A549 (cell line): ENCODE measurements around the gene TSPAN5. TPM values are rescaled to one million over a fixed set of nuclear protein-coding genes. Genes with fewer than 3 reads are reported as not detected.
A peak's percentile ranks its signal among the peaks of the same experiment; 100 is the strongest.

Experiments used
- ATAC-seq, 2 experiments: fragments of 200-7000 bp in 1 of 2; fragments of >200 bp in 1 of 2; cut with Nextera tagmentation in 1 of 2; cut with Tn5 transposase in 1 of 2; 3 replicates each; pipeline versions ENCODE4 v1.8.0 to v1.9.1; 2018 to 2020; ENCODE audit warnings: mild to moderate bottlenecking in 1 of 2, moderate library complexity in 1 of 2
- CTCF ChIA-PET: fragments of 300-600 bp; sonication (Branson Sonifier 250); formaldehyde crosslinking; extraction: SDS; loops from one replicate; lab custom pipeline; 2021; ENCODE audit warnings: antibody characterized with exemption, inconsistent platforms; lab: Yijun Ruan, JAX
- POLR2A ChIA-PET: fragments of 350-600 bp; formaldehyde crosslinking; extraction: SDS; loops from one replicate; lab custom pipeline; 2021; ENCODE audit warnings: antibody characterized with exemption, inconsistent platforms; lab: Yijun Ruan, JAX
- DNase-seq, 2 experiments: peaks; one replicate each; pipeline versions ENCODE4 v3.0.0 to v3.0.0-alpha.2; 2011 to 2016; ENCODE audit warnings: low read depth in 1 of 2, low spot score in 1 of 2
- FAIRE-seq: peaks from 2 replicates; lab custom pipeline; 2011; peaks lifted over from hg19 to GRCh38; lab: Jason Lieb, UNC
- H3K27ac ChIP-seq, 2 experiments: fragments of >200 bp; sonication (Bioruptor Twin); formaldehyde crosslinking; 3 replicates each; pipeline ENCODE4 v1.5.1; 2016 to 2017
- H3K4me1 ChIP-seq: fragments of >200 bp; sonication (Bioruptor Twin); formaldehyde crosslinking; 3 replicates; pipeline ENCODE4 v1.6.1; 2016
- H3K4me2 ChIP-seq: fragments of >200 bp; sonication (Bioruptor Twin); formaldehyde crosslinking; 3 replicates; pipeline ENCODE4 v1.6.1; 2016
- H3K4me3 ChIP-seq: fragments of >200 bp; sonication (Bioruptor Twin); formaldehyde crosslinking; 3 replicates; pipeline ENCODE4 v1.5.1; 2016
- H3K9me3 ChIP-seq: fragments of >200 bp; sonication (Bioruptor Twin); formaldehyde crosslinking; 3 replicates; pipeline ENCODE4 v1.6.1; 2016
- CBX2 ChIP-seq: fragments of 200-600 bp; sonication (generic); IDR thresholded peaks from 2 replicates; pipeline ENCODE4 v1.6.1; 2016; ENCODE audit warnings: low read depth, mild to moderate bottlenecking, borderline replicate concordance
- CHD2 ChIP-seq: fragments of 150-350 bp; IDR thresholded peaks from 2 replicates; pipeline ENCODE4 v1.6.1; 2014; ENCODE audit warnings: low read length; ENCODE audit not compliant: partially characterized antibody
- EHMT2 ChIP-seq: fragments of 200-600 bp; sonication (generic); IDR thresholded peaks from 2 replicates; pipeline ENCODE4 v1.6.1; 2016; ENCODE audit warnings: antibody characterized with exemption, low read depth, mild to moderate bottlenecking, moderate library complexity
- ELK1 ChIP-seq: fragments of 150-350 bp; IDR thresholded peaks from 2 replicates; pipeline ENCODE4 v1.6.1; 2014; ENCODE audit warnings: low read depth, mild to moderate bottlenecking, low read length
- EP300 ChIP-seq, 2 experiments: fragments of >200 bp; sonication (Bioruptor Twin); formaldehyde crosslinking; IDR thresholded peaks; 2 replicates in 1 of 2; 3 replicates in 1 of 2; pipeline ENCODE4 v1.6.1; 2016 to 2017
- ESRRA ChIP-seq: fragments of 150-350 bp; IDR thresholded peaks from 2 replicates; pipeline ENCODE4 v1.6.1; 2014; ENCODE audit warnings: mild to moderate bottlenecking, low read length, borderline replicate concordance
- FOSB ChIP-seq: fragments of 250-450 bp; sonication (Bioruptor Pico); IDR thresholded peaks from 2 replicates; pipeline ENCODE4 v1.5.0; 2020; ENCODE audit warnings: mild to moderate bottlenecking, moderate library complexity
- FOSL2 ChIP-seq, 2 experiments: fragments of 450-650 bp in 1 of 2; fragments of >200 bp in 1 of 2; sonication (Bioruptor Twin) in 1 of 2; formaldehyde crosslinking; IDR thresholded peaks; 2 replicates each; pipeline versions ENCODE4 v1.5.0 to v1.6.1; 2016 to 2020; ENCODE audit warnings: mild to moderate bottlenecking in 1 of 2, moderate library complexity in 1 of 2
- FOXS1 ChIP-seq: fragments of 250-450 bp; sonication (Bioruptor Pico); IDR thresholded peaks from 2 replicates; pipeline ENCODE4 v1.5.0; 2020; ENCODE audit warnings: mild to moderate bottlenecking, moderate library complexity
- HES2 ChIP-seq: fragments of >200 bp; sonication (Bioruptor Twin); formaldehyde crosslinking; IDR thresholded peaks from 2 replicates; pipeline ENCODE4 v1.6.1; 2016
- HEYL ChIP-seq: fragments of 250-450 bp; sonication (Bioruptor Pico); IDR thresholded peaks from 2 replicates; pipeline ENCODE4 v1.8.0; 2021; ENCODE audit warnings: mild to moderate bottlenecking, moderate library complexity
- HOXB5 ChIP-seq: fragments of 250-450 bp; sonication (Bioruptor Pico); IDR thresholded peaks from 2 replicates; pipeline ENCODE4 v1.5.0; 2020; ENCODE audit warnings: mild to moderate bottlenecking, moderate library complexity
- JUNB ChIP-seq: fragments of >200 bp; sonication (Bioruptor Twin); formaldehyde crosslinking; IDR thresholded peaks from 2 replicates; pipeline ENCODE4 v1.6.1; 2016
- KDM1A ChIP-seq: fragments of 200-600 bp; sonication (generic); IDR thresholded peaks from 2 replicates; pipeline ENCODE4 v1.6.1; 2016; ENCODE audit warnings: low read depth, mild to moderate bottlenecking
- MAFK ChIP-seq: fragments of 450-650 bp; IDR thresholded peaks from 2 replicates; pipeline ENCODE4 v1.6.1; 2014; ENCODE audit not compliant: partially characterized antibody
- MAX ChIP-seq: IDR thresholded peaks from 2 replicates; pipeline ENCODE4 v1.6.1; 2012
- NR3C1 ChIP-seq: fragments of >200 bp; sonication (Bioruptor Twin); formaldehyde crosslinking; IDR thresholded peaks from 3 replicates; pipeline ENCODE4 v1.6.1; 2017
- PHF8 ChIP-seq: fragments of 200-600 bp; sonication (generic); IDR thresholded peaks from 2 replicates; pipeline ENCODE4 v1.6.1; 2016; ENCODE audit warnings: low read depth, mild to moderate bottlenecking, antibody characterized with exemption, moderate library complexity, borderline replicate concordance
- RAD21 ChIP-seq, 2 experiments: fragments of >200 bp in 1 of 2; sonication (Bioruptor Twin) in 1 of 2; formaldehyde crosslinking in 1 of 2; IDR thresholded peaks in 1 of 2; conservative IDR thresholded peaks in 1 of 2; 2 replicates in 1 of 2; 3 replicates in 1 of 2; pipeline ENCODE4 v1.6.1; 2012 to 2018; ENCODE audit warnings: inconsistent platforms in 1 of 2
- RARB ChIP-seq: fragments of 250-450 bp; sonication (Bioruptor Pico); IDR thresholded peaks from 2 replicates; pipeline ENCODE4 v1.8.0; 2021; ENCODE audit warnings: mild to moderate bottlenecking, moderate library complexity
- REST ChIP-seq: fragments of 200-600 bp; sonication (generic); IDR thresholded peaks from 2 replicates; pipeline ENCODE4 v1.6.1; 2016; ENCODE audit warnings: antibody characterized with exemption, mild to moderate bottlenecking, moderate library complexity
- RNF2 ChIP-seq: fragments of 200-600 bp; sonication (generic); IDR thresholded peaks from 2 replicates; pipeline ENCODE4 v1.6.1; 2016; ENCODE audit warnings: low read depth, mild to moderate bottlenecking, antibody characterized with exemption, moderate library complexity, borderline replicate concordance
- SMC3 ChIP-seq: fragments of >200 bp; sonication (Bioruptor Twin); formaldehyde crosslinking; IDR thresholded peaks from 3 replicates; pipeline ENCODE4 v1.6.1; 2018; ENCODE audit warnings: inconsistent platforms
- SREBF2 ChIP-seq: fragments of 450-650 bp; IDR thresholded peaks from 2 replicates; pipeline ENCODE4 v1.6.1; 2014; ENCODE audit warnings: mild to moderate bottlenecking, moderate library complexity
- ZC3H11A ChIP-seq: fragments of 450-650 bp; IDR thresholded peaks from 2 replicates; pipeline ENCODE4 v1.6.1; 2014; ENCODE audit warnings: antibody characterized with exemption, mild to moderate bottlenecking
- ZFP36 ChIP-seq: fragments of 450-650 bp; IDR thresholded peaks from 2 replicates; pipeline ENCODE4 v1.6.1; 2014; ENCODE audit warnings: borderline replicate concordance; ENCODE audit not compliant: partially characterized antibody
- WGBS: methylation state at CpG from one replicate; pipeline ENCODE4 v1.1.6; 2017; ENCODE audit errors: missing lambda C conversion rate; 5-methylcytosine and 5-hydroxymethylcytosine counted together
- polyA plus RNA-seq, 4 experiments: library from polyadenylated mRNA; depleted of rRNA in 3 of 4; stranded (reverse); fragments of >200 nt; fragmentation: RNase III in 1 of 4; extraction: RNeasy Plus Mini Kit Qiagen cat#74134 plus additional on column Dnase treatment in 1 of 4; gene quantifications; 2 replicates in 3 of 4; 3 replicates in 1 of 4; pipeline ENCODE4 v1.2.3, GENCODE V29; 2011 to 2017

Gene TSPAN5
- polyA plus RNA-seq, 2 of the 4 experiments (the other 2 are of a cell fraction) = 9.5 to 12.4 TPM

- POLR2A ChIA-PET = interaction anchor here (0.7 to 1.0 kb wide), 2 partner anchors 31 to 367 kb away, joined by 3 read pairs; partner anchors contain the start of genes RAP1GDS1 and TSPAN5
- TF ChIP-seq HOXB5 (CRISPR knock-in tag) (no peak), FOSB (CRISPR knock-in tag) (no peak), MAFK (no peak), MAX (no peak)
- FAIRE-seq (no peak), DNase-seq (no peak), ATAC-seq (no peak)
- 58% methylated on average over 3 of the region's 3 CpGs for WGBS
- Histone ChIP-seq H3K9me3 (no peaks in the 10 kb centered on the region), H3K4me2 (peak overlapping the region; percentile 23; the same call in 2 of the 3 replicates), H3K4me1 (peaks cover 41% of the 10 kb centered on the region), H3K27ac (peak overlapping the region in 1 of 2 experiments; percentile 58; a peak in 2 of 6 replicates), H3K4me3 (no peak overlapping the region)
- CTCF ChIA-PET = interaction anchor here (0.6 to 0.8 kb wide), 3 partner anchors 18 to 364 kb away, joined by 3 to 5 read pairs (median 4); no protein-coding TSS in a partner anchor
Observed at GRCh38 chr4:98627531-98628257, 30.7 kb downstream of the TSPAN5 start.

- ChIA-PET CTCF (interaction anchor here (1.0 kb wide), 1 partner anchor 159 kb away, joined by 6 read pairs; no protein-coding TSS in a partner anchor), POLR2A (interaction anchor here (0.6 kb wide), 1 partner anchor 60 kb away, joined by 4 read pairs; no protein-coding TSS in a partner anchor)
- peak overlapping the region; percentile 30 to 76; a peak in 5 of 6 replicates for H3K27ac ChIP-seq
- ATAC-seq = peak; percentile 96 to 97
- 7% methylated on average over 4 of the region's 4 CpGs for WGBS
- peaks cover 46% of the 10 kb centered on the region for H3K4me1 ChIP-seq
- TF ChIP-seq FOSL2 (IDR thresholded peaks at IDR 0.05) (peak; percentile 35; the same call in 1 of the 2 replicates), FOSL2 (CRISPR knock-in tag; IDR thresholded peaks at IDR 0.05) (no peak), ZFP36 (no peak), SMC3 (peak; percentile 31; the same call in 1 of the 3 replicates), EP300 (IDR thresholded peaks at IDR 0.05) (no peak), RNF2 (no peak), RAD21 (conservative IDR thresholded peaks at IDR 0.05 in 1 of 2, IDR thresholded peaks at IDR 0.05 in 1 of 2) (peak; percentile 9 to 24; a peak in 2 of 5 replicates), JUNB (peak; percentile 50; the same call in 1 of the 2 replicates), MAFK (no peak)
- FAIRE-seq = no peak
- peak overlapping the region; percentile 42 for H3K4me2 ChIP-seq
- H3K4me3 ChIP-seq = no peak overlapping the region
- H3K9me3 ChIP-seq = no peaks in the 10 kb centered on the region
- peak; percentile 25 to 37 for DNase-seq
Observed at GRCh38 chr4:98626350-98626749, 32.1 kb downstream of the TSPAN5 start.

GRCh38 chr4:98625920-98626319 is 32.5 kb downstream of the TSPAN5 start:
- 39% methylated on average over 2 of the region's 2 CpGs for WGBS
- ATAC-seq = peak in 1 of 2 experiments; percentile 37; a peak in 1 of 6 replicates
- H3K4me3 ChIP-seq = no peak overlapping the region
- TF ChIP-seq RNF2 (no peak), RAD21 (conservative IDR thresholded peaks at IDR 0.05 in 1 of 2, IDR thresholded peaks at IDR 0.05 in 1 of 2) (no peak), REST (no peak), NR3C1 (no peak), HES2 (no peak), EP300 (IDR thresholded peaks at IDR 0.05) (no peak), FOXS1 (CRISPR knock-in tag) (no peak), CBX2 (no peak), PHF8 (no peak), EHMT2 (no peak), RARB (CRISPR knock-in tag) (no peak), ESRRA (no peak), ELK1 (no peak), ZC3H11A (no peak), KDM1A (no peak), SREBF2 (no peak), CHD2 (no peak), HEYL (CRISPR knock-in tag) (no peak)

More at GRCh38 chr4:98625920-98626319, 32.5 kb downstream of the TSPAN5 start:
- ChIA-PET CTCF (no interaction called here), POLR2A (no interaction called here)
- Histone ChIP-seq H3K9me3 (no peaks in the 10 kb centered on the region), H3K27ac (peak overlapping the region in 1 of 2 experiments; percentile 76; a peak in 3 of 6 replicates), H3K4me1 (peaks cover 46% of the 10 kb centered on the region), H3K4me2 (peak overlapping the region; percentile 42)
- no peak for DNase-seq
- FAIRE-seq = no peak
